Gastrocnemius medialis (tissue), 4 donors: Measurements from ENCODE around the gene PROX1. TPM values are rescaled to one million over a fixed set of nuclear protein-coding genes. Genes with fewer than 3 reads are reported as not detected.

Experiments used
- ATAC-seq, 2 donors: fragments of 150-250 bp; one replicate each; pipeline ENCODE4 v1.9.1; 2016
- DNase-seq, 2 donors: peaks; one replicate each; pipeline ENCODE4 v3.0.0-alpha.2; 2019
- H3K27ac ChIP-seq, 4 donors: fragments of 200-600 bp; sonication (generic); 1 replicate in 1 of 4; 2 replicates in 3 of 4; pipeline ENCODE4 v1.5.1; 2016 to 2018; ENCODE audit warnings: mild to moderate bottlenecking in 2 of 4, moderate library complexity in 1 of 4
- H3K27me3 ChIP-seq, 3 donors: fragments of 200-600 bp; sonication (generic) in 2 of 3; 1 replicate in 1 of 3; 2 replicates in 2 of 3; pipeline versions ENCODE4 v1.5.1 to v1.6.0; 2016 to 2019; ENCODE audit warnings: mild to moderate bottlenecking in 1 of 3, moderate library complexity in 1 of 3
- H3K36me3 ChIP-seq, 2 donors: fragments of 200-600 bp; sonication (generic) in 1 of 2; one replicate each; pipeline ENCODE4 v1.5.1; 2017 to 2018
- H3K4me1 ChIP-seq, 2 donors: fragments of 200-600 bp; sonication (generic) in 1 of 2; one replicate each; pipeline ENCODE4 v1.5.1; 2016 to 2017; ENCODE audit warnings: mild to moderate bottlenecking in 2 of 2
- H3K4me3 ChIP-seq, 4 donors: fragments of 200-600 bp; sonication (generic) in 3 of 4; 1 replicate in 1 of 4; 2 replicates in 3 of 4; pipeline ENCODE4 v1.5.1; 2016 to 2019; ENCODE audit warnings: mild to moderate bottlenecking in 2 of 4
- H3K9me3 ChIP-seq, 3 donors: fragments of 200-600 bp; sonication (generic) in 2 of 3; 1 replicate in 1 of 3; 2 replicates in 2 of 3; pipeline ENCODE4 v1.5.1; 2016 to 2019
- CTCF ChIP-seq, 5 experiments: fragments of 450-650 bp in 3 of 5; fragments of 200-600 bp in 2 of 5; sonication (generic) in 2 of 5; IDR thresholded peaks in 4 of 5; conservative IDR thresholded peaks in 1 of 5; 1 replicate in 4 of 5; 2 replicates in 1 of 5; pipeline ENCODE4 v1.5.1; 2016 to 2019; ENCODE audit warnings: antibody characterized with exemption in 5 of 5, mild to moderate bottlenecking in 3 of 5, moderate library complexity in 3 of 5
- POLR2A ChIP-seq, 2 donors: fragments of 450-650 bp; IDR thresholded peaks; one replicate each; pipeline ENCODE4 v1.6.1; 2017; ENCODE audit warnings: antibody characterized with exemption in 2 of 2, mild to moderate bottlenecking in 2 of 2, moderate library complexity in 2 of 2
- in situ Hi-C, 4 donors: fragments of 200-750 bp; cut with MboI; loops; one replicate each; pipeline versions ENCODE4 v1.15.0 to v1.8.0; 2017; ENCODE audit warnings: low sequenced_read_pairs in 4 of 4
- intact Hi-C: fragments of 100-400 bp; cut with DNase I; formaldehyde crosslinking; loops from one replicate; pipeline ENCODE4 v1.15.1; 2023; ENCODE audit warnings: low total_unique reads
- total RNA-seq, 4 donors: library from RNA; depleted of rRNA; stranded (reverse); fragments of >200 nt; gene quantifications; one replicate each; pipeline versions ENCODE4 v1.1.0 to v1.2.3, GENCODE V29; 2016

Gene PROX1
- total RNA-seq, 4 donors from 2014 or later, result 4.1 to 8.0 (median 5.5) TPM

GRCh38 chr1:214074477-214074876 is 86.7 kb downstream of the PROX1 start:
- ATAC-seq, result no peak
- no peak for DNase-seq
- Histone ChIP-seq H3K36me3 (no peaks in the 10 kb centered on the region), H3K4me3 (no peak overlapping the region), H3K9me3 (no peaks in the 10 kb centered on the region), H3K4me1 (no peaks in the 10 kb centered on the region), H3K27me3 (no peaks in the 10 kb centered on the region), H3K27ac (no peak overlapping the region)
- no peak for TF ChIP-seq POLR2A (IDR thresholded peaks at IDR 0.05)
- TF ChIP-seq CTCF (IDR thresholded peaks at IDR 0.05 in 4 of 5, conservative IDR thresholded peaks at IDR 0.05 in 1 of 5), result no peak
- in situ Hi-C loops, result no loop called here
- intact Hi-C loops, result no loop called here

- no peak for TF ChIP-seq CTCF (IDR thresholded peaks at IDR 0.05 in 4 of 5, conservative IDR thresholded peaks at IDR 0.05 in 1 of 5)
- no peak for TF ChIP-seq POLR2A (IDR thresholded peaks at IDR 0.05)
- H3K27me3 ChIP-seq, result no peaks in the 10 kb centered on the region
- no peaks in the 10 kb centered on the region for H3K36me3 ChIP-seq
- in situ Hi-C loops (no loop called here), intact Hi-C loops (no loop called here)
- DNase-seq (no peak), ATAC-seq (no peak)
- no peaks in the 10 kb centered on the region for H3K9me3 ChIP-seq
- no peak overlapping the region for H3K27ac ChIP-seq
- H3K4me1 ChIP-seq, result no peaks in the 10 kb centered on the region
- no peak overlapping the region for H3K4me3 ChIP-seq
These were observed 87.7 kb downstream of the PROX1 start for GRCh38 chr1:214075305-214075998.

GRCh38 chr1:214075999-214076707 is 88.4 kb downstream of the PROX1 start:
- Histone ChIP-seq H3K27ac (no peak overlapping the region), H3K4me1 (no peaks in the 10 kb centered on the region), H3K27me3 (no peaks in the 10 kb centered on the region), H3K4me3 (no peak overlapping the region), H3K9me3 (no peaks in the 10 kb centered on the region), H3K36me3 (no peaks in the 10 kb centered on the region)
- in situ Hi-C loops, result no loop called here
- TF ChIP-seq CTCF (IDR thresholded peaks at IDR 0.05 in 4 of 5, conservative IDR thresholded peaks at IDR 0.05 in 1 of 5), result no peak
- no peak for TF ChIP-seq POLR2A (IDR thresholded peaks at IDR 0.05)
- no peak for DNase-seq
- intact Hi-C loops, result no loop called here
- ATAC-seq, result no peak

GRCh38 chr1:214076708-214077065 is 88.9 kb downstream of the PROX1 start:
- intact Hi-C loops (no loop called here), in situ Hi-C loops (no loop called here)
- TF ChIP-seq POLR2A (IDR thresholded peaks at IDR 0.05) (no peak), CTCF (IDR thresholded peaks at IDR 0.05 in 4 of 5, conservative IDR thresholded peaks at IDR 0.05 in 1 of 5) (no peak)
- Histone ChIP-seq H3K27me3 (no peaks in the 10 kb centered on the region), H3K27ac (no peak overlapping the region), H3K9me3 (no peaks in the 10 kb centered on the region), H3K4me1 (no peaks in the 10 kb centered on the region), H3K4me3 (no peak overlapping the region), H3K36me3 (no peaks in the 10 kb centered on the region)
- DNase-seq, result peak; percentile 37 to 46
- peak; percentile 70 to 80 for ATAC-seq
